ENCODE measurements around the gene SCG3. TPM values are rescaled to one million over a fixed set of nuclear protein-coding genes. Genes with fewer than 3 reads are reported as not detected.

SCG3 gene
- total RNA-seq, 2 donors from 2014 or later, result 0.72 to 2.0 TPM

DNA sequence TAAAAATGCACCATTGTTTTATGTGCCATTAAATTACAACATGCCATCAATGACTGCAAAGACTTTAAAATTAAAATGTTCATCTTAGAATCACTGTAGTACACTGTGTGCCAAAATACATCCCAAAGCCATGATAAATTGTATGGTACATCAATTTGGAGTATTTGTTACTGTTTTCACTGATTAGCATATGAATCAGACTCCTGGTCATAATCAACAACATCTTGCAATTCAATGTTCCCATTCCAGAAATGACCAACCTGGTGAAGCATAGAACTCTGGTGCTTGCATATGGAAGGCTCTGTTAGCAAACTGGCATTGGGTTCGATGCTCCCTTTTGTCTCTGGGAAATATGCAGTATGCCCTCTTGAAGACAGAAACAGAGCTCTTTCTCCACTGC lies 33.6 kb downstream of the SCG3 start:
- no peak overlapping the region for H3K27ac ChIP-seq
- intact Hi-C loops (cut with DNase I), result no loop called here
- TF ChIP-seq, protein P1, sequence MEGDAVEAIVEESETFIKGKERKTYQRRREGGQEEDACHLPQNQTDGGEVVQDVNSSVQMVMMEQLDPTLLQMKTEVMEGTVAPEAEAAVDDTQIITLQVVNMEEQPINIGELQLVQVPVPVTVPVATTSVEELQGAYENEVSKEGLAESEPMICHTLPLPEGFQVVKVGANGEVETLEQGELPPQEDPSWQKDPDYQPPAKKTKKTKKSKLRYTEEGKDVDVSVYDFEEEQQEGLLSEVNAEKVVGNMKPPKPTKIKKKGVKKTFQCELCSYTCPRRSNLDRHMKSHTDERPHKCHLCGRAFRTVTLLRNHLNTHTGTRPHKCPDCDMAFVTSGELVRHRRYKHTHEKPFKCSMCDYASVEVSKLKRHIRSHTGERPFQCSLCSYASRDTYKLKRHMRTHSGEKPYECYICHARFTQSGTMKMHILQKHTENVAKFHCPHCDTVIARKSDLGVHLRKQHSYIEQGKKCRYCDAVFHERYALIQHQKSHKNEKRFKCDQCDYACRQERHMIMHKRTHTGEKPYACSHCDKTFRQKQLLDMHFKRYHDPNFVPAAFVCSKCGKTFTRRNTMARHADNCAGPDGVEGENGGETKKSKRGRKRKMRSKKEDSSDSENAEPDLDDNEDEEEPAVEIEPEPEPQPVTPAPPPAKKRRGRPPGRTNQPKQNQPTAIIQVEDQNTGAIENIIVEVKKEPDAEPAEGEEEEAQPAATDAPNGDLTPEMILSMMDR (IDR thresholded peaks at IDR 0.05), result no peak
- H3K9ac ChIP-seq (ENCODE audit: low read depth in 2 of 2, low read length in 2 of 2), result no peak overlapping the region
- H3K36me3 ChIP-seq, result no peaks in the 10 kb centered on the region
- DNase-seq, result no peak
- no peak overlapping the region for H3K4me3 ChIP-seq
- no peaks in the 10 kb centered on the region for H3K4me1 ChIP-seq
- H3K9me3 ChIP-seq, result no peaks in the 10 kb centered on the region
- H3K27me3 ChIP-seq, result no peaks in the 10 kb centered on the region

DNA sequence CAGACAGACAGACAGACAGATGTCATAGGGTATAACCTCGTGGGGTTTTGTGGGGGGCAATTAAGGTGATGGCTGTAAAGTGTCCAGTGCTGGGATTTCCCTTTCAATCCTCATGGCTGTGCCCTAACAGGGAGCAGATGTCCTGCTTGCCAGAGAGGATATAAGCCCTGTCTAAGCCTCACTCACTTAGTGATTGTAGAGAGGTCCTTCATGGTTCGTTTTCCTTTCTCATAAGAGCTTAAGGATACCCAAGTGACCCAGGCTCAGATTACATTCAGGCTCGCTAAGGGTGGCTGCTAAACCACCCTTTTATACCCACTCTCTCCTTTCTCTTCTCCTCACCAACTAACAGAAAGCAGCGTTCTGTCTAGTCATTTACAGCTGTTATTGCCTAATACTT lies 36.9 kb downstream of the SCG3 start:
- Histone ChIP-seq H3K4me1 (no peaks in the 10 kb centered on the region), H3K36me3 (no peaks in the 10 kb centered on the region), H3K27ac (no peak overlapping the region), H3K9me3 (no peaks in the 10 kb centered on the region), H3K9ac (ENCODE audit: low read depth in 2 of 2, low read length in 2 of 2) (no peak overlapping the region), H3K4me3 (no peak overlapping the region), H3K27me3 (no peaks in the 10 kb centered on the region)
- intact Hi-C loops (cut with DNase I), result no loop called here
- DNase-seq, result no peak
- TF ChIP-seq, protein P1 (IDR thresholded peaks at IDR 0.05), result no peak

DNA sequence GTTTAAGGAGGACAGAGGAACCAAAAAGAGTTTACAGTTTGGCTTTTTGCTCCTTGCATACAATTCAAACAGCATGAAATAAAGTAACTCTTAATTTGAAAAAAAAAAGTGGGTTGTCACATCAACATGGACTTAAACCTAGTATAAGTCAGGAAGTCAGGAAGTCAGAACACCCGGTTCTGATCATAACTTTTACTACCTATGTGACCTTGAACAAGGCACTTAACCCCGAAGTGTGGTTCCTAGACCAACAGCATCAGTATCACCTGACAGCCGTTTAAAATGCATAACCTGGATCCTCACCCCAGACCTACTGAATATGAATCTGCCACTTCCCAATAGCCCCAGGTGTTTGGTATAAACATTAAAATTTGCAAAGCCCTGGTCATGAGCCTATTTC lies 37.4 kb downstream of the SCG3 start:
- no peak overlapping the region for H3K9ac ChIP-seq (ENCODE audit: low read depth in 2 of 2, low read length in 2 of 2)
- no peak overlapping the region for H3K27ac ChIP-seq
- no peaks in the 10 kb centered on the region for H3K36me3 ChIP-seq
- intact Hi-C loops (cut with DNase I), result no loop called here
- TF ChIP-seq, protein P1 (IDR thresholded peaks at IDR 0.05), result no peak
- no peak overlapping the region for H3K4me3 ChIP-seq
- no peaks in the 10 kb centered on the region for H3K9me3 ChIP-seq
- H3K27me3 ChIP-seq, result no peaks in the 10 kb centered on the region
- no peak for DNase-seq
- no peaks in the 10 kb centered on the region for H3K4me1 ChIP-seq

DNA sequence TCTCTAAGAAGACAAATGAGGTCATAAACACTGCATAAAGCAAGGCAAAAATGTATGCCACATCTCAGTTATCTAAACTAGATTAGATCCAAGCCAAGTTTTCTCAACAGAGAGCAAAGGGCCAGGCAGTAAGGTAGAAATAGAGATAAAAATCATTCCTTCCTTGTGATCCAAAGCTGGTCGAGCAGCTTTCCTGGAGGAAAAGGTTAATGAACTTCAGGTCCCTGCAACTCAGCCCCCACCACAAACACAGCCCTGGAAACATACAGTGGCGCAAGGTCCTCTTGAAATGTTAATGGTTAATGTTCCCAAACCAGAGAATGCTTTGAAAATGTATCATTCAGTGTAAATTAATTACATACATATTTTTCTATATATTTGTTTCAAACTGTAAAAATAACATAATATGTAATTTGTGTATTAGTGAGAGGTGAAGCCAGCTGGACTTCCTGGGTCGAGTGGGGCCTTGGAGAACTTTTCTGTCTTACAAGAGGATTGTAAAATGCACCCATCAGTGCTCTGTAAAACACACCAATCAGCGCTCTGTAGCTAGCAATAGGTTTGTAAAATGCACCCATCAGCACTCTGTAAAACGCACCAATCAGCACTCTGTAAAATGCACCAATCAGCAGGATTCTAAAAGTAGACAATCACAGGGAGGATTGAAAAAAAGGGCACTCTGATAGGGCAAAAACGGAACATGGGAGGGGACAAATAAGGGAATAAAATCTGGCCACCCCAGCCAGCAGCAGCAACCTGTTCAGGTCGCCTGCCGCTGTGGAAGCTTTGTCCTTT lies 39.1 kb downstream of the SCG3 start:
- no peaks in the 10 kb centered on the region for H3K36me3 ChIP-seq
- H3K9me3 ChIP-seq, result no peaks in the 10 kb centered on the region
- H3K27me3 ChIP-seq, result no peaks in the 10 kb centered on the region
- TF ChIP-seq, protein P1 (IDR thresholded peaks at IDR 0.05), result no peak
- no peaks in the 10 kb centered on the region for H3K4me1 ChIP-seq
- DNase-seq, result no peak
- no peak overlapping the region for H3K27ac ChIP-seq
- H3K9ac ChIP-seq (ENCODE audit: low read depth in 2 of 2, low read length in 2 of 2), result no peak overlapping the region
- intact Hi-C loops (cut with DNase I), result no loop called here
- H3K4me3 ChIP-seq, result no peak overlapping the region

DNA sequence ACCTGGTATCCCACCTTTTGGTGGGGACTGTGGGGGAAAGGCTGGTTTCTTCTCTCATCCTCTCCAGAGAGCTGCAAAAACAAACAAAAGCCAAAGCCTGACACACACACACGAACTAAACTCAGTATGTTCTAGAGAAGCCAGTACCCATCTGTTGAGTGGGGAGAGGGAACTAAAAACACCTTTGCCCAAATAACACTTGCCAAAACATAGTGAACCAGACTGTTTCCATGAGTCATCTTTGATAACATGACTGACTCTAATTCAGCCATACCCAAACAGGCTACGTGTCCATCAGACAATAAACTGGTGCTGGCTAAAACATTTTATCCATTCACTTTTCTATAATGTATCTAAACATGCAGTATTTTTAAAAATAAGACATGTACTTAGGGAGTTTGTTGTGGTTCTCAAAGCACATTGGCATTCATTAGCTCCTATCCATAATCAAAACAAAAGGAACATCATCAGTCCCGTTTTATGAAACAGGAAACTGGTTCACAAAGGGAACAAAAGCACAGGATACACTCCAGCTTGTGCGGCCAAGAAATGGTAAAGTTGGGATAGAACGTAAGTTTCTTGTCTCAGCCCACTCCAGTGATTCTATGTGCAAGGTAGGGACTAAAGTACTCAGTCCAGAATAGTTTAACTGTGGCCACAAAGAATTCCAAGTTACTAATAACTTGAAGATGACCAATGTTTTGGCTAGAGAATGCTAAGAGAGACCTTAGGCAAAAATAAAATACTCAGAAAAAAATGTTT lies 40.1 kb downstream of the SCG3 start:
- DNase-seq, result no peak
- TF ChIP-seq, protein P1 (IDR thresholded peaks at IDR 0.05), result no peak
- intact Hi-C loops (cut with DNase I), result no loop called here
- Histone ChIP-seq H3K4me1 (no peaks in the 10 kb centered on the region), H3K9ac (ENCODE audit: low read depth in 2 of 2, low read length in 2 of 2) (no peak overlapping the region), H3K9me3 (no peaks in the 10 kb centered on the region), H3K27ac (no peak overlapping the region), H3K4me3 (no peak overlapping the region), H3K27me3 (no peaks in the 10 kb centered on the region), H3K36me3 (no peaks in the 10 kb centered on the region)

All from colonic mucosa (tissue), 4 donors.